PC-3 (cell line): Measurements from ENCODE around the gene LRP11. TPM values are rescaled to one million over a fixed set of nuclear protein-coding genes. Genes with fewer than 3 reads are reported as not detected.
"Not testable (repeated sequence)": the region's sequence is repeated elsewhere in the genome, so short reads cannot be mapped to it uniquely, and the experiment has no call there.

Experiments
- ATAC-seq: fragments of 200-7000 bp; cut with Tn5 transposase; 2 replicates; pipeline ENCODE4 v1.9.1; 2020; ENCODE audit warnings: mild to moderate bottlenecking, moderate library complexity
- BruUV-seq: library from RNA; stranded (reverse); fragments of 400-500 nt; replicated peaks from 2 replicates; lab custom pipeline; 2021; lab: Mats Ljungman, UMichigan
- CTCF ChIA-PET: fragments of 300-600 bp; sonication (Branson Sonifier 250); formaldehyde crosslinking; loops from one replicate; lab custom pipeline; 2022; ENCODE audit warnings: antibody characterized with exemption; lab: Charles Lee
- POLR2A ChIA-PET: fragments of 300-600 bp; sonication (Branson Sonifier 250); formaldehyde crosslinking; loops from one replicate; lab custom pipeline; 2022; ENCODE audit warnings: antibody characterized with exemption; ENCODE audit not compliant: unreplicated experiment; lab: Charles Lee
- DNase-seq: peaks from one replicate; pipeline ENCODE4 v3.0.0-alpha.2; 2015
- H2AFZ ChIP-seq: fragments of 300-600 bp; sonication (generic); 2 replicates; pipeline ENCODE4 v1.6.0; 2016; ENCODE audit warnings: antibody characterized with exemption, low read length
- H3F3A ChIP-seq: fragments of 300-600 bp; sonication (generic); one replicate; pipeline ENCODE4 v1.6.0; 2017; ENCODE audit warnings: antibody characterized with exemption, low read length, control low read depth, mild to moderate bottlenecking; ENCODE audit not compliant: unreplicated experiment
- H3K27ac ChIP-seq: fragments of 300-600 bp; sonication (generic); 2 replicates; pipeline ENCODE4 v1.5.1; 2016; ENCODE audit warnings: mild to moderate bottlenecking, low read length
- H3K27me3 ChIP-seq: fragments of 300-600 bp; sonication (generic); 2 replicates; pipeline ENCODE4 v1.6.1; 2016; ENCODE audit warnings: low read length, mixed read lengths
- H3K36me3 ChIP-seq: fragments of 300-600 bp; sonication (generic); 2 replicates; pipeline ENCODE4 v1.6.1; 2016; ENCODE audit warnings: low read depth, mixed run types, low read length, mixed read lengths
- H3K4me1 ChIP-seq: fragments of 300-600 bp; sonication (generic); 2 replicates; pipeline ENCODE4 v1.5.1; 2016; ENCODE audit warnings: low read length; ENCODE audit not compliant: insufficient read depth
- H3K4me2 ChIP-seq: fragments of 300-600 bp; sonication (generic); 2 replicates; pipeline ENCODE4 v1.6.0; 2016; ENCODE audit warnings: low read length
- H3K4me3 ChIP-seq: fragments of 300-600 bp; sonication (generic); 2 replicates; pipeline ENCODE4 v1.5.1; 2016; ENCODE audit warnings: mild to moderate bottlenecking, low read length, mixed read lengths
- H3K79me2 ChIP-seq: fragments of 300-600 bp; sonication (generic); 2 replicates; pipeline ENCODE4 v1.6.1; 2017; ENCODE audit warnings: low read length, mixed read lengths
- H3K9ac ChIP-seq: fragments of 300-600 bp; sonication (generic); 2 replicates; pipeline ENCODE4 v1.6.0; 2016; ENCODE audit warnings: mild to moderate bottlenecking, low read length
- H3K9me2 ChIP-seq: fragments of 300-600 bp; sonication (generic); replicated peaks from 2 replicates; pipeline ENCODE4 v1.6.1; 2016; ENCODE audit warnings: mixed run types, low read length, mixed read lengths
- H3K9me3 ChIP-seq: fragments of 300-600 bp; sonication (generic); 2 replicates; pipeline ENCODE4 v1.6.1; 2016; ENCODE audit warnings: low read length, mixed read lengths
- H4K20me1 ChIP-seq: fragments of 300-600 bp; sonication (generic); 2 replicates; pipeline ENCODE4 v1.6.1; 2016; ENCODE audit warnings: low read length, mixed read lengths
- EZH2 ChIP-seq: fragments of 300-600 bp; sonication (generic); IDR thresholded peaks from one replicate; pipeline ENCODE4 v1.6.1; 2017; ENCODE audit warnings: antibody characterized with exemption, mild to moderate bottlenecking, low read length; ENCODE audit not compliant: unreplicated experiment
- EZH2phosphoT487 ChIP-seq: fragments of 300-600 bp; sonication (generic); IDR thresholded peaks from 2 replicates; pipeline ENCODE4 v1.6.1; 2018; ENCODE audit warnings: mild to moderate bottlenecking, antibody characterized with exemption, low read length, borderline replicate concordance
- intact Hi-C: fragments of 100-400 bp; cut with micrococcal nuclease; formaldehyde crosslinking; loops from 2 replicates; pipeline ENCODE4 v1.9.0; 2023
- total RNA-seq: library from RNA; depleted of rRNA; stranded (reverse); fragments of >200 nt; gene quantifications from 2 replicates; pipeline ENCODE4 v1.2.3, GENCODE V29; 2014
- TF ChIP-seq, protein P1 (sequence below): fragments of 300-600 bp; sonication (generic); conservative IDR thresholded peaks from 2 replicates; pipeline ENCODE4 v1.5.1; 2017; ENCODE audit warnings: antibody characterized with exemption, low read depth, mild to moderate bottlenecking, low read length

Gene LRP11
- total RNA-seq, 1 experiment from 2014 or later: 32.0 TPM

DNA sequence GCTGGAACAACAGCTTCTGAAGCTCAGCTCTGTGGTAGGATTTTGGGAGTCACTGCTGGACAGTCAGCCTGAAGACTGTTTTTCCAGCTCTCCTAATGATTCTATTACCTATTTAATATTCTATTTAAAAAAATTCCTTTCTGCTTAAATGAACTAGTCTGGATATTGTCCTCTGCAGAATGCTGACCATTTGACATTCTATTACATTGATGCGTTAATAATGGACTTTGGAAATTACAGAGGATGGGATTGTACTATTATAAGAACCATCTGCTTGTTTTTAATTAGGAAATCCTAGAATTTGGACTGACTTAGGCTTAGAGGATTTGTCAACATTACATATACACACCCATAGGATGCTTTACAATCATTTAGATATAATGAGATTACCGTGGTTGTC, 19.7 kb downstream of the LRP11 start:
- Histone ChIP-seq H3K27ac (no peak overlapping the region), H3F3A (peaks cover 5% of the 10 kb centered on the region), H3K79me2 (peaks cover 15% of the 10 kb centered on the region; the same call in 1 of the 2 replicates), H3K36me3 (no peaks in the 10 kb centered on the region), H3K27me3 (no peaks in the 10 kb centered on the region), H3K4me2 (0 out of 2 replicates have a peak overlapping the region, but pooled peaks have one; percentile 37), H3K9me3 (no peaks in the 10 kb centered on the region), H3K4me3 (no peak overlapping the region), H4K20me1 (no peaks in the 10 kb centered on the region), H3K9me2 (no peaks in the 10 kb centered on the region), H3K4me1 (peaks cover 72% of the 10 kb centered on the region), H2AFZ (no peak overlapping the region), H3K9ac (no peak overlapping the region)
- no TSS peak for BruUV-seq
- ChIA-PET POLR2A (interaction anchor here (0.6 kb wide), 1 partner anchor 129 kb away, joined by 3 read pairs; no protein-coding TSS in a partner anchor), CTCF (interaction anchor here (0.6 kb wide), 1 partner anchor 27 kb away, joined by 3 read pairs; no protein-coding TSS in a partner anchor)
- intact Hi-C loops: no loop called here
- TF ChIP-seq EZH2 (no peak), EZH2phosphoT487 (no peak)
- TF ChIP-seq, protein P1, sequence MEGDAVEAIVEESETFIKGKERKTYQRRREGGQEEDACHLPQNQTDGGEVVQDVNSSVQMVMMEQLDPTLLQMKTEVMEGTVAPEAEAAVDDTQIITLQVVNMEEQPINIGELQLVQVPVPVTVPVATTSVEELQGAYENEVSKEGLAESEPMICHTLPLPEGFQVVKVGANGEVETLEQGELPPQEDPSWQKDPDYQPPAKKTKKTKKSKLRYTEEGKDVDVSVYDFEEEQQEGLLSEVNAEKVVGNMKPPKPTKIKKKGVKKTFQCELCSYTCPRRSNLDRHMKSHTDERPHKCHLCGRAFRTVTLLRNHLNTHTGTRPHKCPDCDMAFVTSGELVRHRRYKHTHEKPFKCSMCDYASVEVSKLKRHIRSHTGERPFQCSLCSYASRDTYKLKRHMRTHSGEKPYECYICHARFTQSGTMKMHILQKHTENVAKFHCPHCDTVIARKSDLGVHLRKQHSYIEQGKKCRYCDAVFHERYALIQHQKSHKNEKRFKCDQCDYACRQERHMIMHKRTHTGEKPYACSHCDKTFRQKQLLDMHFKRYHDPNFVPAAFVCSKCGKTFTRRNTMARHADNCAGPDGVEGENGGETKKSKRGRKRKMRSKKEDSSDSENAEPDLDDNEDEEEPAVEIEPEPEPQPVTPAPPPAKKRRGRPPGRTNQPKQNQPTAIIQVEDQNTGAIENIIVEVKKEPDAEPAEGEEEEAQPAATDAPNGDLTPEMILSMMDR: no peak
- DNase-seq (no peak), ATAC-seq (no peak)

DNA sequence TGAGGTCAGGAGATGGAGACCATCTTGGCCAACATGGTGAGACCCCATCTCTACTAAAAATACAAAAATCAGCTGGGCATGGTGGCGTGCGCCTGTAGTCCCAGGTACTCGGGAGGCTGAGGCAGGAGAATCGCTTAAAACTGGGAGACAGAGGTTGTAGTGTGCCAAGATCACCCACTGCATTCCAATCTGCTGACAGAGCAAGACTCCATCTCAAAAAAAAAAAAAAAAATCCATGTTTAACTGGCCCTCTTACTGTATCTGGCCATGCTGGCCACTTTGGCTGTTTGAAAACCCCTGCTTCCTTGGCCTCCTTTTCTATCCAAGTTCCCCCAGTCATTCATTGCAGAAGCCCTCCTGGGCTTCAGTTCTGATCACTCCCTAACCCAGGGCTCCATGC, 20.1 kb downstream of the LRP11 start:
- H3K27ac ChIP-seq, H2AFZ ChIP-seq, H3K4me3 ChIP-seq, H3K9me3 ChIP-seq, H3K36me3 ChIP-seq, BruUV-seq, H3K9me2 ChIP-seq, H3K27me3 ChIP-seq, ATAC-seq, H3F3A ChIP-seq, H4K20me1 ChIP-seq, H3K9ac ChIP-seq, intact Hi-C loops: not testable (repeated sequence)
- ChIA-PET POLR2A (interaction anchor here (0.6 kb wide), 1 partner anchor 130 kb away, joined by 3 read pairs; no protein-coding TSS in a partner anchor), CTCF (interaction anchor here (0.6 kb wide), 1 partner anchor 27 kb away, joined by 3 read pairs; no protein-coding TSS in a partner anchor)
- 0 out of 2 replicates have a peak overlapping the region, but pooled peaks have one; percentile 37 for H3K4me2 ChIP-seq
- H3K4me1 ChIP-seq: peaks cover 77% of the 10 kb centered on the region
- peaks cover 15% of the 10 kb centered on the region; the same call in 1 of the 2 replicates for H3K79me2 ChIP-seq
- peak; percentile 49 for DNase-seq

DNA sequence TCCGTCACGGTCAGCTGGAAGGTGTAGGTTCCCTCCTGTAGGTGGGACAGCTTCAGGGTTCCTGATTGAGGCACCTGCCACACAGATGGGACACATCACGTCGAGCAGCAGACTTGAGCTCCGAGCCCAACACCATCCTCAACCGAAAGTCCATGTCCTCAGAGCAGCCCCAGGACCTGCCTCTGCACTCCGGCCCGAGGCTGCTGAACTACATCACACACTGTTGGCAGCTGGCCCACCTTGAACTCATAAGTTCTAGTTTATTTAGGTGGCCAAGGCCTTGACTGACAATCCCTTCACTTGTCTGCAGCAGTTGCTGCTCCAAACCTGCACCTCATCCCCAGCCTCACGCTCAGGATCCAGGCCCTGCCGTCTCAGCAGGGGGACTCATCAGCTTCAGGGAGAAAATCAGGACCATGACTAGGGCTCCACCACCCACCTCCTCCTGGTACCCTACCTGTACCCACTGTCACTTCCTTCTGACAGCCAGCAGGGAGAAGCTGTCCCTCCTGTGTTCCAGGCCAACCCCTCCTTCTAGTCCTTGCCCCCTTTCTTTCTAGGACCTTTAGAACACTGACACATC, 21.0 kb downstream of the LRP11 start:
- Histone ChIP-seq H3K4me2 (no peak overlapping the region), H3K9me3 (no peaks in the 10 kb centered on the region)
- no peak for ATAC-seq

More for the DNA sequence above, 21.0 kb downstream of the LRP11 start:
- Histone ChIP-seq H3K9ac (no peak overlapping the region), H3K4me3 (no peak overlapping the region), H3F3A (peaks cover 5% of the 10 kb centered on the region), H3K9me2 (no peaks in the 10 kb centered on the region), H2AFZ (no peak overlapping the region), H3K79me2 (peaks cover 15% of the 10 kb centered on the region; the same call in 1 of the 2 replicates), H3K4me1 (peaks cover 76% of the 10 kb centered on the region), H3K27ac (no peak overlapping the region), H3K36me3 (no peaks in the 10 kb centered on the region), H4K20me1 (no peaks in the 10 kb centered on the region), H3K27me3 (no peaks in the 10 kb centered on the region)
- DNase-seq: no peak
- no TSS peak for BruUV-seq
- intact Hi-C loops: no loop called here
- no peak for TF ChIP-seq EZH2phosphoT487
- TF ChIP-seq, protein P1: no peak
- TF ChIP-seq EZH2: no peak
- CTCF ChIA-PET: no interaction called here
- POLR2A ChIA-PET: no interaction called here
